HFFc6 (cell line): ENCODE results near the gene INTS12. TPM values are rescaled to one million over a fixed set of nuclear protein-coding genes. Genes with fewer than 3 reads are reported as not detected.

ENCODE experiments used
- DNase-seq: peaks from one replicate; pipeline ENCODE4 v3.0.0-alpha.2; 2018
- H3K27ac Mint-ChIP-seq: 2 replicates; pipeline ENCODE4 v1.8.0; 2020; ENCODE audit warnings: mild to moderate bottlenecking, mixed read lengths
- H3K27me3 Mint-ChIP-seq: 2 replicates; pipeline ENCODE4 v1.8.0; 2021; ENCODE audit warnings: mild to moderate bottlenecking, moderate library complexity, mixed read lengths; ENCODE audit not compliant: insufficient read depth
- H3K36me3 Mint-ChIP-seq: 2 replicates; pipeline ENCODE4 v1.8.0; 2021; ENCODE audit warnings: low read depth, mixed read lengths
- H3K4me1 Mint-ChIP-seq: 2 replicates; pipeline ENCODE4 v1.8.0; 2020; ENCODE audit warnings: low read depth, mixed read lengths
- H3K4me3 Mint-ChIP-seq: 2 replicates; pipeline ENCODE4 v1.8.0; 2020; ENCODE audit warnings: mild to moderate bottlenecking, moderate library complexity, mixed read lengths
- H3K9me3 Mint-ChIP-seq: 2 replicates; pipeline ENCODE4 v1.8.0; 2020; ENCODE audit warnings: mild to moderate bottlenecking, mixed read lengths
- CTCF ChIP-seq: fragments of 200-600 bp; sonication (generic); IDR thresholded peaks from 2 replicates; pipeline ENCODE4 v1.5.0; 2021; ENCODE audit warnings: antibody characterized with exemption, mild to moderate bottlenecking
- total RNA-seq, 6 experiments: library from RNA; stranded (reverse); fragmentation: NEBNext Ultra II Directional; extraction: Animal tissue kit (Norgen Biotek cat#: 25700); gene quantifications; 2 replicates in 1 of 6; 3 replicates in 5 of 6; pipeline ENCODE4 v1.2.3, GENCODE V29; 2021

INTS12 gene
- total RNA-seq, 6 experiments from 2014 or later, result 22.1 to 25.1 (median 23.4) TPM

- H3K27ac Mint-ChIP-seq, result no peak overlapping the region
- no peaks in the 10 kb centered on the region for H3K4me1 Mint-ChIP-seq
- no peak for DNase-seq
- H3K36me3 Mint-ChIP-seq, result no peaks in the 10 kb centered on the region
- H3K4me3 Mint-ChIP-seq, result no peak overlapping the region
- H3K9me3 Mint-ChIP-seq, result no peaks in the 10 kb centered on the region
- no peaks in the 10 kb centered on the region for H3K27me3 Mint-ChIP-seq
- no peak for TF ChIP-seq CTCF
These were observed 70.9 kb downstream of the INTS12 start for GRCh38 chr4:105637408-105638176.

GRCh38 chr4:105634402-105635080, 73.9 kb downstream of the INTS12 start:
- no peaks in the 10 kb centered on the region for H3K4me1 Mint-ChIP-seq
- H3K9me3 Mint-ChIP-seq, result no peaks in the 10 kb centered on the region
- H3K27ac Mint-ChIP-seq, result no peak overlapping the region
- TF ChIP-seq CTCF, result no peak
- H3K4me3 Mint-ChIP-seq, result no peak overlapping the region
- peaks cover 2% of the 10 kb centered on the region; the same call in 1 of the 2 replicates for H3K27me3 Mint-ChIP-seq
- no peaks in the 10 kb centered on the region for H3K36me3 Mint-ChIP-seq
- DNase-seq, result no peak

- no peak for TF ChIP-seq CTCF
- Mint-ChIP-seq H3K27ac (no peak overlapping the region), H3K4me3 (no peak overlapping the region), H3K9me3 (no peaks in the 10 kb centered on the region), H3K4me1 (no peaks in the 10 kb centered on the region), H3K36me3 (no peaks in the 10 kb centered on the region), H3K27me3 (peaks cover 5% of the 10 kb centered on the region)
- no peak for DNase-seq
These were observed 75.2 kb downstream of the INTS12 start for GRCh38 chr4:105633241-105633640.

Other genes with a start within 250 kb of the INTS12 start
- gene PPA2, start 234.6 kb downstream of the INTS12 start, total RNA-seq, result 10 to 100 TPM; 51.8 to 72.9 (median 59.8) TPM
- not detected for gene ARHGEF38, start 156.1 kb downstream of the INTS12 start, total RNA-seq
- gene GSTCD, start 95 bp upstream of the INTS12 start, total RNA-seq, result 10 to 100 TPM in 3 of 6 experiments, 1 to 10 TPM in 3; 5.8 to 12.3 (median 9.7) TPM
- gene NPNT, start 186.8 kb upstream of the INTS12 start, total RNA-seq, result not detected